Measurements from ENCODE around the gene RBM38. TPM values are rescaled to one million over a fixed set of nuclear protein-coding genes. Genes with fewer than 3 reads are reported as not detected.

RBM38 gene
- polyA plus RNA-seq, 2 of the 4 experiments (the other 2 are of a cell fraction), result 6.6 to 14.2 TPM

GRCh38 chr20:57411406-57412283, 20.4 kb downstream of the RBM38 start:
- ATAC-seq, result no peak
- 83% methylated on average over 24 of the region's 31 CpGs for WGBS (ENCODE audit: missing lambda C conversion rate)
- CTCF ChIA-PET, result interaction anchor here (0.6 to 2.8 kb wide), 7 partner anchors 8 to 87 kb away, joined by 3 to 9 read pairs (median 3); no protein-coding TSS in a partner anchor

GRCh38 chr20:57412347-57413029, 21.3 kb downstream of the RBM38 start:
- peaks cover 9% of the 10 kb centered on the region; the same call in 2 of the 3 replicates for H3K4me1 ChIP-seq
- H3K4me3 ChIP-seq, result no peak overlapping the region
- no peak overlapping the region for H3K27ac ChIP-seq
- ChIA-PET CTCF (interaction anchor here (0.6 to 2.8 kb wide), 11 partner anchors 8 to 456 kb away, joined by 3 to 9 read pairs (median 3); no protein-coding TSS in a partner anchor), POLR2A (no interaction called here)
- H3K9me3 ChIP-seq, result no peaks in the 10 kb centered on the region
- FAIRE-seq (no peak), DNase-seq (ENCODE audit: low read depth in 1 of 2, low spot score in 1 of 2) (no peak), ATAC-seq (no peak)
- 82% methylated on average over 5 of the region's 8 CpGs for WGBS (ENCODE audit: missing lambda C conversion rate)
- no peak for TF ChIP-seq NPAS2 (CRISPR knock-in tag; IDR thresholded peaks at IDR 0.05; ENCODE audit: borderline replicate concordance)
- TF ChIP-seq RFX5 (IDR thresholded peaks at IDR 0.05), result no peak
- no peak for TF ChIP-seq MAZ (IDR thresholded peaks at IDR 0.05; ENCODE audit: borderline replicate concordance, low read depth, low read length)
- TF ChIP-seq, protein P1, sequence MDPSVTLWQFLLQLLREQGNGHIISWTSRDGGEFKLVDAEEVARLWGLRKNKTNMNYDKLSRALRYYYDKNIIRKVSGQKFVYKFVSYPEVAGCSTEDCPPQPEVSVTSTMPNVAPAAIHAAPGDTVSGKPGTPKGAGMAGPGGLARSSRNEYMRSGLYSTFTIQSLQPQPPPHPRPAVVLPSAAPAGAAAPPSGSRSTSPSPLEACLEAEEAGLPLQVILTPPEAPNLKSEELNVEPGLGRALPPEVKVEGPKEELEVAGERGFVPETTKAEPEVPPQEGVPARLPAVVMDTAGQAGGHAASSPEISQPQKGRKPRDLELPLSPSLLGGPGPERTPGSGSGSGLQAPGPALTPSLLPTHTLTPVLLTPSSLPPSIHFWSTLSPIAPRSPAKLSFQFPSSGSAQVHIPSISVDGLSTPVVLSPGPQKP (IDR thresholded peaks at IDR 0.05; ENCODE audit: low read depth, low read length), result no peak
- TF ChIP-seq CTCF (IDR thresholded peaks at IDR 0.05), result no peak
- no peak overlapping the region for H3K4me2 ChIP-seq

More at GRCh38 chr20:57411406-57412283, 20.4 kb downstream of the RBM38 start:
- POLR2A ChIA-PET, result no interaction called here
- TF ChIP-seq HOXA7 (CRISPR knock-in tag; IDR thresholded peaks at IDR 0.05), result no peak
- TF ChIP-seq ZNF302 (CRISPR knock-in tag; IDR thresholded peaks at IDR 0.05), result no peak
- TF ChIP-seq, protein P2, sequence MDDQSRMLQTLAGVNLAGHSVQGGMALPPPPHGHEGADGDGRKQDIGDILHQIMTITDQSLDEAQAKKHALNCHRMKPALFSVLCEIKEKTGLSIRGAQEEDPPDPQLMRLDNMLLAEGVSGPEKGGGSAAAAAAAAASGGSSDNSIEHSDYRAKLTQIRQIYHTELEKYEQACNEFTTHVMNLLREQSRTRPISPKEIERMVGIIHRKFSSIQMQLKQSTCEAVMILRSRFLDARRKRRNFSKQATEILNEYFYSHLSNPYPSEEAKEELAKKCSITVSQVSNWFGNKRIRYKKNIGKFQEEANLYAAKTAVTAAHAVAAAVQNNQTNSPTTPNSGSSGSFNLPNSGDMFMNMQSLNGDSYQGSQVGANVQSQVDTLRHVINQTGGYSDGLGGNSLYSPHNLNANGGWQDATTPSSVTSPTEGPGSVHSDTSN (IDR thresholded peaks at IDR 0.05), result no peak
- no peak for TF ChIP-seq POLR2AphosphoS2 (conservative IDR thresholded peaks at IDR 0.05; ENCODE audit: low read length)
- no peak for TF ChIP-seq HES2 (IDR thresholded peaks at IDR 0.05)
- TF ChIP-seq MAFK (IDR thresholded peaks at IDR 0.05; ENCODE audit: partially characterized antibody), result no peak
- no peak for TF ChIP-seq SMC3 (IDR thresholded peaks at IDR 0.05)
- TF ChIP-seq BCL3 (IDR thresholded peaks at IDR 0.05), result no peak
- no peak for TF ChIP-seq RCOR1 (IDR thresholded peaks at IDR 0.05; ENCODE audit: low read depth, low read length)
- TF ChIP-seq JUNB (IDR thresholded peaks at IDR 0.05), result no peak
- no peak for TF ChIP-seq BHLHE40 (IDR thresholded peaks at IDR 0.05; ENCODE audit: low read depth, low read length)
- DNase-seq (ENCODE audit: low read depth in 1 of 2, low spot score in 1 of 2) (no peak), FAIRE-seq (no peak)
- Histone ChIP-seq H3K4me1 (peaks cover 9% of the 10 kb centered on the region; the same call in 2 of the 3 replicates), H3K9me3 (no peaks in the 10 kb centered on the region), H3K4me2 (no peak overlapping the region), H3K27ac (no peak overlapping the region), H3K4me3 (no peak overlapping the region)
